Natural killer cell treated with Interleukin-12 subunit alpha and Interleukin-12 subunit beta and Interleukin-15 and Interleukin-18, amount 100 ng/mL, for 72 hours (primary cell): Measurements from ENCODE around the gene CACNA2D3. TPM values are rescaled to one million over a fixed set of nuclear protein-coding genes. Genes with fewer than 3 reads are reported as not detected.

ENCODE experiments used
- ATAC-seq, 2 donors: fragments of 150-1000 bp; cut with Tn5 transposase in 1 of 2; sonication (Bioruptor Pico), chemical (Tn5 transposase) in 1 of 2; 2 replicates each; pipeline ENCODE4 v1.10.0; 2021
- DNase-seq: peaks from one replicate; pipeline ENCODE4 v3.0.0; 2022; ENCODE audit warnings: low spot score
- H3K27ac Mint-ChIP-seq, 2 donors: 1 replicate in 1 of 2; 2 replicates in 1 of 2; pipeline ENCODE4 v1.8.0; 2022; ENCODE audit warnings: mixed read lengths in 2 of 2, mild to moderate bottlenecking in 1 of 2, moderate library complexity in 1 of 2
- H3K27me3 Mint-ChIP-seq, 2 donors: 1 replicate in 1 of 2; 2 replicates in 1 of 2; pipeline ENCODE4 v1.8.0; 2022; ENCODE audit warnings: mixed read lengths in 2 of 2
- H3K36me3 Mint-ChIP-seq: one replicate; pipeline ENCODE4 v1.8.0; 2022; ENCODE audit warnings: mixed read lengths
- H3K4me1 Mint-ChIP-seq, 2 donors: 1 replicate in 1 of 2; 2 replicates in 1 of 2; pipeline ENCODE4 v1.8.0; 2022; ENCODE audit warnings: low read depth in 2 of 2, mixed read lengths in 2 of 2, mild to moderate bottlenecking in 1 of 2
- H3K4me3 Mint-ChIP-seq: one replicate; pipeline ENCODE4 v1.8.0; 2022; ENCODE audit warnings: mixed read lengths
- H3K9me3 Mint-ChIP-seq: 2 replicates; pipeline ENCODE4 v1.8.0; 2022; ENCODE audit warnings: mixed read lengths
- total RNA-seq, 2 donors: library from RNA; stranded (reverse); gene quantifications; one replicate each; pipeline ENCODE4 v1.2.3, GENCODE V29; 2022

Gene CACNA2D3
- total RNA-seq, 2 donors from 2014 or later, result not detected

DNA sequence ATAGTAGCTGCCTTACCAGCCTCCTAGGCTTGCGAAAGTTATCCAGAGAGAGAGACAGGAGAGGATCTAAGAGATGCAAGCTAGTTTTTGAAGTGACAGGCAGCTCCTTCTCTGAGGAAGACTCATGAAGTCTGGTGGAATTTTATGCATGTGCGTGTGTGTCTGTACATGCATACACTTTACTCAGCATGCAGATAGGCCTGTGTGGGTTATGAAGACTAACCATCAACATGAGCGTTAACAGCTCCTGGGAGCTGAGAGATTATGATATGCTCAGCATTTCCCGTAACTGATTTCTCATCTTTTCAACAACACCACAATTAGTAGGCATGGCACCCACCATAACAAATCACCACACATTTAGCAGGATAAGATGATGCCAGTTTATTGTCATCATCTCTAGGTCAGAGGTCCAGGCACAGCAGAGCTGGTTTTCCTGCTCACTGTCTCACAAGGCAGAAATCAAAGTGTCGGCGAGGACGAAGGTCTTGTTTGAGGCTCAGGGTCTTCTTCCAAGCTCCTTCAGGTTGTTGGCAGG is 239.5 kb downstream of the CACNA2D3 start:
- Mint-ChIP-seq H3K9me3 (no peaks in the 10 kb centered on the region), H3K4me3 (no peak overlapping the region), H3K4me1 (no peaks in the 10 kb centered on the region), H3K27ac (no peak overlapping the region), H3K36me3 (no peaks in the 10 kb centered on the region), H3K27me3 (no peaks in the 10 kb centered on the region)
- DNase-seq (no peak), ATAC-seq (no peak)

DNA sequence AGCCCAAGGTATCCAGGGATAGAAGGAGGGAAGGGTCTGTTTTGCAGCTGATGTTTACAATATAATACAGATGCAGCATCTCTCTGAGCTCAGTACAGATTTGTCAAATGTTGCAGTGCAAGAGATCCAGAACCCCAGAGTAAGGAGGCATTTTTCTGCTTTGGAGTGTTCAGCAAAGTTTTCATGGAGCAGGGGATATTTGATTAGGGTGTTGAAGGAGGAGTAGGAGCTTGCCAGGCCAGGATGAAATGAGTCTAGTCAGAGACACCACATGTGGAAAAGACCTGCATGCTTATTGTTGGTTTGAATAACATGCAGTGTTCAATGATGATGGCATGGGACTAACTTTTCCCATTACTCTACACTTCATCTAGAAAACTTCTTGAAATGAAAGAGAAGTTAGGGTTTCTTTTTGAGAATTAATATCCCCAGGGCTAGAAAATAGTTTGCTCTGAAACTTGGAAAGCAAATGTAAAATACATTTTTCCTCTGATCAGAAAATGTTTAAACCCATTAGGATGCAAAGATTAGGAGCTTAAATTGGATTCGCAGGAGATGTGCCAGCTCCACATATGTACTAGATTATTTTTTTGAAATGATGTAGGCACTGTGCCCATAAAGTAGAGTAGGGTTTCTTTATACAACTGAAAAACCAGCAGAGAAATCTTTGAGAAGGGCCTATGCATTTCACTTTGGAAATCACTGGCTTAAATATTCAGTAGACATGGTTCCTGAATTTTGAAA is 243.8 kb downstream of the CACNA2D3 start:
- Mint-ChIP-seq H3K36me3 (no peaks in the 10 kb centered on the region), H3K4me3 (no peak overlapping the region), H3K27me3 (peaks cover 0 to 7% of the 10 kb centered on the region in 2 donors), H3K9me3 (no peaks in the 10 kb centered on the region), H3K4me1 (no peaks in the 10 kb centered on the region), H3K27ac (no peak overlapping the region)
- ATAC-seq, result no peak
- DNase-seq, result no peak

DNA sequence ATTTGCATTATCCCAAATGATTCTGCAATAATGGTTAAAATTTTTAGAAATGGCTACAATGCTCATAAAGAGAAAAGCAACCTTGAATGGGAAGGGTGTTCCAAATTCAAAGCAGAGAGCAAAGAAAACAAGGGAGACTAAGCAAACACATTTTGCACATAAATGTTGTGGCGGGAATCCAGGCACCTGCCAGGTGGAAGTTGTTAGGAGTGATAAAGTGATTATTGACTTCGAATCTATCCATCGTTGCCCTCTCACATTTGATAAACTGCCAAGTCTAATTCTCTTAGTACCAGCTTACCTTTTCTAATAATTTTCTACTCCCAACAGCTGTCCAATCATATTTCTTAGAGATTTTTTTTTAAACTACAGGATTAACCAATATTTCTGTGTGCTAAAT is 244.5 kb downstream of the CACNA2D3 start:
- no peaks in the 10 kb centered on the region for H3K9me3 Mint-ChIP-seq
- no peak for DNase-seq
- ATAC-seq, result no peak
- H3K27me3 Mint-ChIP-seq, result peaks cover 0 to 7% of the 10 kb centered on the region in 2 donors
- no peak overlapping the region for H3K27ac Mint-ChIP-seq
- no peaks in the 10 kb centered on the region for H3K4me1 Mint-ChIP-seq
- H3K4me3 Mint-ChIP-seq, result no peak overlapping the region
- H3K36me3 Mint-ChIP-seq, result no peaks in the 10 kb centered on the region

DNA sequence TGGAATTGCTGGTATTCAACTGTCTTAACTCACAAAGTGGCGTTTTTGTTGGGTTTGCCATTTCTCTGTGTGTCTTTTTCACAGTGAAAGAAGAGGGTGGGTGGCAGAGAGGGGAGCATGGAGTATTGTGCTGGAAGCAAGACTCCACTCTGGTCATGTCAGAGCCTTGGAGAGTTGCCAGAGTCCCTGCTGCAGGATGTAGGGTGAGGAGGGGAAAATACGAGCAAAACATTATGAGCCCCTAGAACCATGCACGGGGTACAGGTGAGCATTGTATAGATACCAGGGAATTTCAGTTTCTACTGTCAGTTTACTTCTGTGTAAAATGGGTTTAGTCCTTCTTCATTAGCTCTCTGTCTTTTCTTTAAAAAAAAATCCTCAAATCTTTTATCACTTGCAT is 249.9 kb downstream of the CACNA2D3 start:
- no peak for ATAC-seq
- H3K9me3 Mint-ChIP-seq, result no peaks in the 10 kb centered on the region
- H3K27me3 Mint-ChIP-seq, result peaks cover 0 to 7% of the 10 kb centered on the region in 2 donors
- H3K36me3 Mint-ChIP-seq, result no peaks in the 10 kb centered on the region
- H3K4me3 Mint-ChIP-seq, result no peak overlapping the region
- no peak for DNase-seq
- H3K27ac Mint-ChIP-seq, result no peak overlapping the region
- no peaks in the 10 kb centered on the region for H3K4me1 Mint-ChIP-seq

DNA sequence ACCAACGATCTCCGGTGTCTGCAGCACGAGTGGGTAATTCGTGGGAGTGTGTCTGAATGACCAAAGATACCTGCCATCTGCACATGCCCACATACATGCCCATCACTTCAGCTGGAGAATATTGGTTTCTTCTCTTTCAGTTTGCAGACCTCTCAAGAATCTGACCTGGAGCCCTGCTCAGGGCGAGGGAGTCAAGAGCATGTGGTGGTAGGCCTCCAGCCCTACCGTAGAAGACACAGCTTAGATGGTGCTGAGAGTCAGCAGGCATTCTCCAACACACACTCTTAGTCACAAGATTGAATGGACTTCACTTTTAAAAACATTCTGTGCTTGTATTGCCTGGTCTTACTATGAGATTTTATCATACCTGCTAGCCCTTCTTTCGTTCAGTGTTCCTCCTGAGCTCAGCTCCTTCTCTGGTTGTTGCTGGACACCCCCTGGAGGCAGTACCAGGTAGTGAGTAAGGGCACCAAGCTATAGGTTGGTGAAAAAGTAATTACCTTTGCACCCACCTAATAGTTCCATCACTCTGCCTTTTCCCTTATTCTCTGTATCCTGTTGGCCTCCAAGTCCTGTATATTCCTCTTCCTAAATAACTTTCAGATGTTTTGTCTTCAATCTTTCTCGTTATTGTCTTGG is 252.0 kb downstream of the CACNA2D3 start:
- ATAC-seq (no peak), DNase-seq (no peak)

DNA sequence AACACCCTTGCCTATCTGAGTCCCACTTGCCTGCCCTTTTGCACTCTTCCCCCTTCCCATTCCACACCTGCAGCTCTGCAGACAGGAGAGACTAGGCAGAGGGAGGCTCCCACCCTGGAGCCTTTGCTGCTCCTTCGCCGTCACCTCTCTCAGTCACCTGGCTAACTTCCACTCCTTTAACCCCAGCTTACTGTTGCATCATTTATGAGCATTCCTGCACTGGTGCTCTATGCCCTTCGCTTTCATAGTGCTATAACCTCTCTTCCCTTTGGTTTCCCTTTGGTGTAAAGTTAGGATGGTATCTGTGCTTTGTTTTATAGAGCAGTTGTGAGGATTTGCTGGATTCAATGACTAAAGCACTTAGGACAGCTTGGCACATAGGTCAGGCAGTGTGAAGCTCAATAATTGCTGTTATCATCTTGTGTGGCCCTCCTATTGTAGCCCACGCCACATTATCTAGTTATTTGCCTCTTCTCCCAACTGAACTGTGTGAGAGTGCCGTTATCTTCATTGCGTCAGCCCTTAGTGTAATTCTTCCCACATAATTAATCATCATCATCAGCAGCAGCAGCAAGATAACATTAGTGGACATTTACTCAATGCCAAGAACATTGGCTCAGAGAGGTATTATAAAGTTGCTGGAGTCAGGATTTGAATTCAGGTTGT is 253.9 kb downstream of the CACNA2D3 start:
- H3K27me3 Mint-ChIP-seq, result peaks cover 0 to under 1% of the 10 kb centered on the region in 2 donors
- H3K4me1 Mint-ChIP-seq, result no peaks in the 10 kb centered on the region
- H3K9me3 Mint-ChIP-seq, result no peaks in the 10 kb centered on the region
- DNase-seq (no peak), ATAC-seq (no peak)
- no peak overlapping the region for H3K4me3 Mint-ChIP-seq
- no peaks in the 10 kb centered on the region for H3K36me3 Mint-ChIP-seq
- H3K27ac Mint-ChIP-seq, result no peak overlapping the region

More for the DNA sequence above, 252.0 kb downstream of the CACNA2D3 start:
- no peaks in the 10 kb centered on the region for H3K27me3 Mint-ChIP-seq
- H3K9me3 Mint-ChIP-seq, result no peaks in the 10 kb centered on the region
- no peak overlapping the region for H3K4me3 Mint-ChIP-seq
- no peaks in the 10 kb centered on the region for H3K4me1 Mint-ChIP-seq
- no peak overlapping the region for H3K27ac Mint-ChIP-seq
- H3K36me3 Mint-ChIP-seq, result no peaks in the 10 kb centered on the region

DNA sequence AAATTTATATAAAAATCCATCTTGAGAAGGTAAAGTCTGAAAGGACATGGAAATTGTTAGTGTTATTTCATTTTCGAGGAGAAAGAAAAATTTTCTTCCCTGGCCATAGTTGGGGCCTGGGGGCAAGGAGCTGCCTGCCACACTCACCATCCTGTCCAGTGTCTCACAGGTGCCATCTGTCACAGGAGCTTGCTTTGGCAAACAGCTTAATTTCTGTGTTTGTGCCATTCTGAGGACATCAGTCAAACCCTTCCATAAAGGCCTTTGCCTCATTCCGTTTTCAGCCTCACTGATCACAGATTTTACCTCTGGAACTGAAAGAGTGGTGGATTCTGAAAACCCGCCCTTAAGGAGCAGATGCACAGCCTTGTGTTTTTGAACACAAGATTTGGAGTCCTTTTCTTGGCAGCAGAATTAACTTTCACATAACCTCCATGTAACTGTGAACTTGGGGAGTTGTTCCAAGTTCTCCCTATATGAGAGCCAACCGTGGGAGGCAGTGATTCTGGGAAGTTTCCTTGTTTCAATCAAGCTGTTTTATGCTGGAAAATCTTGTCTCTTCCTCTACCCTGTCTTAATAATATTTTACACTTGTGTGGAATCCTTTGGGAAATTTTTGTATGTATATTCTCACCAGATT is 254.7 kb downstream of the CACNA2D3 start:
- DNase-seq (no peak), ATAC-seq (no peak)
- H3K27ac Mint-ChIP-seq, result no peak overlapping the region
- no peaks in the 10 kb centered on the region for H3K36me3 Mint-ChIP-seq
- H3K27me3 Mint-ChIP-seq, result peaks cover 0 to 3% of the 10 kb centered on the region in 2 donors
- H3K4me3 Mint-ChIP-seq, result no peak overlapping the region
- H3K9me3 Mint-ChIP-seq, result no peaks in the 10 kb centered on the region
- H3K4me1 Mint-ChIP-seq, result no peaks in the 10 kb centered on the region

DNA sequence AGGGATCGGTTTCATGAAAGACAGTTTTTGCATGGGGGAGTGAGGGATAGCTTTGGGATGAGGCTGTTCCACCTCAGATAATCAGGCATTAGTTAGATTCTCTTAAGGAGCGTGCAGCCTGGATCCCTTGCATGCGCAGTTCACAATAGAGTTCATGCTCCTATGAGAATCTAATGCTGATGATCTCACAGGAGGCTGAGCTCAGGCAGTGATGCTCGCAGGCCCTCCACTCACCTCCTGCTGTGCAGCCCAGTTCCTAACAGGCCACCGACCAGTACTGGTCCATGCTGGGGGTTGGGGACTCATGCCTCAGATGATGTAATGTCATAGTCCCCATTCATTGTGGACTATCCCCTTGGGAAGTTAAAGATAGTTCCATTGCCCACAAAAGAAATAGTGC is 255.8 kb downstream of the CACNA2D3 start:
- Mint-ChIP-seq H3K4me3 (no peak overlapping the region), H3K36me3 (no peaks in the 10 kb centered on the region), H3K4me1 (no peaks in the 10 kb centered on the region), H3K9me3 (no peaks in the 10 kb centered on the region), H3K27me3 (peaks cover 0 to 3% of the 10 kb centered on the region in 2 donors), H3K27ac (no peak overlapping the region)
- DNase-seq (no peak), ATAC-seq (no peak)

DNA sequence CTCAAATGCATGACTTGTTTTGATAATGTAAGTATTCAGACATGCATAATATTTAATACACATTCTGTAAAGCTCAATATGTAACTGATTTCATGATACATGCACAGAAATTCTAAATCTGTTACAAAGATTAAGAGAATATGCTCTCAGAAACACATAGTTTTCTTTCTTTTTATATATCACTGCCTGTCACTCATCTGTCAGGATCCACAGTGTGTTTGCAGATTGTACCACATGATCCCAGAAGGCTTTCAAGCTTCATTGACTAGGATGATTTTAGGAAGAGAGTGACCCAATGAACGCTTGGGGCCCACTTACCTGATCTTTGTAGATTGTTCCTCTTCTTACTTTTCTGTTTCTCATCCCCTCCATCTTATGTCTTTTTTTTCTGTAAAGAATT is 261.9 kb downstream of the CACNA2D3 start:
- Mint-ChIP-seq H3K27me3 (peaks cover 0 to 3% of the 10 kb centered on the region in 2 donors), H3K4me3 (no peak overlapping the region), H3K4me1 (no peaks in the 10 kb centered on the region), H3K9me3 (peaks cover 5% of the 10 kb centered on the region), H3K36me3 (no peaks in the 10 kb centered on the region), H3K27ac (no peak overlapping the region)
- no peak for DNase-seq
- ATAC-seq, result no peak

DNA sequence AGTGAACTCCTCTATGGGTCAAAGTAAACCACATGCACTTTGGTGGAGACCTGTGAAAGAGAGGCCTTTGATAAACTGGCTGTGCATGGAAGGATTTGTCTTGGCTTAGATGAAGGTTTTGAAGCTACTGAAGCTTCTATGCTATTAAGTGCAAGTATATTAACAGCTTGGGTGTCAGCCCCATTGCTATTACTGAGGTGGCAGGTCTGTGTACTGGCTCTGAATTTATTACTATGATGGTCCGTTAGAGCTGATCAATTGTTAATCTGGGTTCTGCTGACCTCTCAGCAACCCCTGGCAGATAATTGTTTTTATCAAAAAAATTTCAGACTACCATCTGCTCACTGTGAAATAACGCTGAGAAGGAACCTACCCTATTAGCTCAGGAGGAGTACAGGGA is 268.2 kb downstream of the CACNA2D3 start:
- no peak for ATAC-seq
- no peaks in the 10 kb centered on the region for H3K4me1 Mint-ChIP-seq
- H3K27ac Mint-ChIP-seq, result no peak overlapping the region
- DNase-seq, result no peak
- H3K27me3 Mint-ChIP-seq, result no peaks in the 10 kb centered on the region
- peaks cover 5% of the 10 kb centered on the region for H3K9me3 Mint-ChIP-seq
- H3K4me3 Mint-ChIP-seq, result no peak overlapping the region
- H3K36me3 Mint-ChIP-seq, result no peaks in the 10 kb centered on the region

DNA sequence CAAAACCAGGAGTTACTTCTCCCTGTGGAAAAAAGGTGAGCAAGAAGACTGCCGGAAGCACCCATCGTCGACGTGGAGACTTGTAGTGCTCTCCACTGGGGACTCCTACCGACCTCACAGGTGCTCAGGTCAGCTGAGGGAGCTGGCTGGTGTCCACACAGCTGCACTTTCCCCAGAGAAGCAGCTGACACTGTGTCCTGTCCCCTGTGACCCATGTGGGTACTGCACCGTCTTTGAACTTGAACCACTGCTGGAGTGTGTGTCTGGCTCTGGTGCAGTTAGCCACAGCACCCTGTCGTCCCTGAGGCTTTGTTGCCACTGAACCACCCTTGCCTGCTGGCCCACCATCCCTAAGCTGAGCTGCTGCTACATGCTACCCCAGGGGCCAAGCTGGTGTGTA is 270.8 kb downstream of the CACNA2D3 start:
- H3K4me1 Mint-ChIP-seq, result no peaks in the 10 kb centered on the region
- no peaks in the 10 kb centered on the region for H3K36me3 Mint-ChIP-seq
- no peaks in the 10 kb centered on the region for H3K27me3 Mint-ChIP-seq
- no peak for DNase-seq
- no peak overlapping the region for H3K4me3 Mint-ChIP-seq
- peaks cover 3% of the 10 kb centered on the region for H3K9me3 Mint-ChIP-seq
- peak in 1 of 2 donors; percentile 15 for ATAC-seq
- no peak overlapping the region for H3K27ac Mint-ChIP-seq

DNA sequence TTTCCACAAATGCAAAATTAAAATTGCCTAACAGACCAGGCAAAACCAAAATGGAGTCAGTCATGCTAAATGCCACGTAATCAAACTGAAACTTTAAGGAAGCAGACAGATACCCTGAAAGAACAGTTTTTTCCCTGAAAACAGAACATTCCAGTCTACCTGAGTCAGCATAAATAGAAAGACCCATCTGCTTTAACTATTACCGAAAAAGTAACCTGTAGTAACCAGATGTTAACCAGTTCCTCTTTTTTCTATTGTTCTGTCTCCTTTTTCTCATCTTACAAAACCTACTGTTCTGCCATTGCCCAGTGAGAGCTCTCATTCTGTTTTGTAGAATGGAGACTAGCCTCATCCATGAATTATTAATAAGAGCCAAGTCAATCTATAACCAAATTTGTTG is 286.0 kb downstream of the CACNA2D3 start:
- ATAC-seq (no peak), DNase-seq (no peak)
- no peaks in the 10 kb centered on the region for H3K27me3 Mint-ChIP-seq
- no peaks in the 10 kb centered on the region for H3K36me3 Mint-ChIP-seq
- H3K9me3 Mint-ChIP-seq, result peaks cover 13% of the 10 kb centered on the region
- no peak overlapping the region for H3K4me3 Mint-ChIP-seq
- H3K27ac Mint-ChIP-seq, result no peak overlapping the region
- no peaks in the 10 kb centered on the region for H3K4me1 Mint-ChIP-seq

DNA sequence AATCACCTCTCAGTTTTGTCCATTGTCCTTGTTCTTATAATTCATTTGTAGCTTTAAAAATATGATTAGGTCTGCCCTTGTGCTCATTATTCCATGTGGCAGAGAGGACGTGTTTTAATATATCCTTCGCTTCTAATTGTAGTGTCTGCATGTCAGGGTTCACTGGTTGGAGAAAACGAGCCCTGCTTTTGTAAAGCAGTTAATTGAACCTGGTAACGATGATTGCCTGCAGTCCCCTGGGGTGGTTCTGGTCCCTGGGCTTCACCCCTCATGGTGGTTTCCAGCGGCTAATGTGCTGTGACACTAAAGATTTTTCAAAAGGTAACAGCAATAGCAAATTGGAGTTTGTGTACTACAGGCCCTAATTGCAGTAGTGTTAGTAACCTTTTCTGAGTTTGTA is 299.6 kb downstream of the CACNA2D3 start:
- ATAC-seq (no peak), DNase-seq (no peak)
- Mint-ChIP-seq H3K4me3 (no peak overlapping the region), H3K4me1 (no peaks in the 10 kb centered on the region), H3K27me3 (no peaks in the 10 kb centered on the region), H3K9me3 (no peaks in the 10 kb centered on the region), H3K27ac (no peak overlapping the region), H3K36me3 (no peaks in the 10 kb centered on the region)

DNA sequence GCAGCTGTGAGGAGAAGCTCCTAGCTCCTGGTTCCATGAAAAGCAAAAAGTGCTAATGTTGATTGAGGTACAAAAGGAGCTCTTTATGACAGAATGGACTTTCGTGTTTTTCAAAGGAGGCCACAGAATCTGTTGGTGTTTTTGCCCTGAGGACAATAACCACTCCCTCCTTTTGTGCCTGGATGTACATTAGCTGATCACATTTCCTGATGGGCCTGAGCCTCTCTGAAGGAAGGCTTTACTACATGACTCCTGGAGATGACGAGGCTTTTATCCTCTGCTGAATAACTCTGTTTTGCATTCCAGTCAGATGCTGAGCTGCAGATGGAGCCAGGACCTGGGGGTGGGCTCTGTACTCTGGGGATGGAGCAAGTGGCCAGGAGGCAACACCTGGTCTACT is 301.9 kb downstream of the CACNA2D3 start:
- Mint-ChIP-seq H3K27ac (no peak overlapping the region), H3K36me3 (no peaks in the 10 kb centered on the region), H3K27me3 (no peaks in the 10 kb centered on the region), H3K4me1 (no peaks in the 10 kb centered on the region), H3K4me3 (no peak overlapping the region), H3K9me3 (no peaks in the 10 kb centered on the region)
- ATAC-seq (no peak), DNase-seq (no peak)
